ENCODE data around the gene ADAMTS9. TPM values are rescaled to one million over a fixed set of nuclear protein-coding genes. Genes with fewer than 3 reads are reported as not detected.

The ADAMTS9 gene
- total and polyA plus RNA-seq, 3 donors from 2014 or later = 5.1 to 8.1 (median 5.9) TPM

DNA sequence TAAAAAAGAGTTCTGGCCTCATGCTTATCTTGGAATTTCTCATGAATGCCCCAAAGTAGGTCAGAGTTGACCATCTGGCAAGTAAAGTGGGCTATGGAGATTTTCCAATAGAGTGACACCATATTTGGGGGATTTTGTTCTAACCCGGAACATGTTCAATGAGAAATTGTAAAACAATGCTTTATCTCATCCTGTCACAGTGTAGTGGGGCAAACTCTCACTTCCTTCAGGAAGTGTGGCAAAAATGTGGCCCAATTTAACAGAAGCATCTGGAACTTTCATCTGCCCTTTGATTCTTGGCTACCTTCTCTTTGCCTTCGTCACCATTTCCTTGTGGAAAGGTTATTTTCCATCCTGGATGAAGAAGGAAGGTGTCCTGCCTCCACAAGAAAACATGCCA is 70.8 kb downstream of the ADAMTS9 start:
- H3K36me3 ChIP-seq (ENCODE audit: low read depth, missing control alignments) = no peaks in the 10 kb centered on the region
- no peak overlapping the region for H3K27ac ChIP-seq
- H3K4me3 ChIP-seq = no peak overlapping the region
- intact Hi-C loops (cut with DNase I; ENCODE audit: low total_unique reads) = no loop called here
- DNase-seq = no peak
- no peaks in the 10 kb centered on the region for H3K4me1 ChIP-seq
- H3K27me3 ChIP-seq = no peaks in the 10 kb centered on the region
- no peaks in the 10 kb centered on the region for H3K9me3 ChIP-seq
- WGBS, 2 donors = 73 to 93% methylated on average over 2 of the region's 2 CpGs
- no peak for TF ChIP-seq POLR2A (IDR thresholded peaks at IDR 0.05)
- TF ChIP-seq, protein P1, sequence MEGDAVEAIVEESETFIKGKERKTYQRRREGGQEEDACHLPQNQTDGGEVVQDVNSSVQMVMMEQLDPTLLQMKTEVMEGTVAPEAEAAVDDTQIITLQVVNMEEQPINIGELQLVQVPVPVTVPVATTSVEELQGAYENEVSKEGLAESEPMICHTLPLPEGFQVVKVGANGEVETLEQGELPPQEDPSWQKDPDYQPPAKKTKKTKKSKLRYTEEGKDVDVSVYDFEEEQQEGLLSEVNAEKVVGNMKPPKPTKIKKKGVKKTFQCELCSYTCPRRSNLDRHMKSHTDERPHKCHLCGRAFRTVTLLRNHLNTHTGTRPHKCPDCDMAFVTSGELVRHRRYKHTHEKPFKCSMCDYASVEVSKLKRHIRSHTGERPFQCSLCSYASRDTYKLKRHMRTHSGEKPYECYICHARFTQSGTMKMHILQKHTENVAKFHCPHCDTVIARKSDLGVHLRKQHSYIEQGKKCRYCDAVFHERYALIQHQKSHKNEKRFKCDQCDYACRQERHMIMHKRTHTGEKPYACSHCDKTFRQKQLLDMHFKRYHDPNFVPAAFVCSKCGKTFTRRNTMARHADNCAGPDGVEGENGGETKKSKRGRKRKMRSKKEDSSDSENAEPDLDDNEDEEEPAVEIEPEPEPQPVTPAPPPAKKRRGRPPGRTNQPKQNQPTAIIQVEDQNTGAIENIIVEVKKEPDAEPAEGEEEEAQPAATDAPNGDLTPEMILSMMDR (IDR thresholded peaks at IDR 0.05) = no peak

DNA sequence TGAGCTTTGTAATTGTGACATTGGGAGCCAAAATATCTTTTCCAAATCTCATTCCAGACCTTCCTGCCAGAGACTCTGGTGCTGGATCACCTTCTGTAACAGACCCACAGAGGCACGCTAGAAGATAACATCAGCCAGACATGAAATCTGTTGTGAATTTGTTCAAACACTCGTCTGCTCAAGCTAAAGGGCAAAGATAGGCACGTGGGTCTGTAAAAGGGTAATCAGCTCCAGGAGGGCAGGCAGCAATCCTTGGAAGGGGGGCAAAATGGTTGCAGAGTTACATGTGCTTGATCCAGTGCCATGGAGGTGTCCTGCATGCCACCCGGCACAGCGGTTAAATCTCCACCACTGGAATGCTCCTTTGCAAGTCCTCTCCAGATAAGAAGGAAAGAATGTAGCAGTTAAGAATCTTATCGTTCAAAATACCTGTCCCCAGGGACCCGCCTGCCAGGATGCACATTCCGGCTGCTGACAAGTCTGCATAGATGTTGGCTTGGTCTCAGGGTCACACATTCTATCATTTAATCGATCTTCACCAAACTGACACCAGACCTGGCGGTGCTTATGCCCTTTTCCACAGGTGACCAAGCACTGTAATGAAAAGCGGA is 74.8 kb downstream of the ADAMTS9 start:
- no peak for DNase-seq
- Histone ChIP-seq H3K27me3 (no peaks in the 10 kb centered on the region), H3K36me3 (ENCODE audit: low read depth, missing control alignments) (no peaks in the 10 kb centered on the region), H3K9me3 (no peaks in the 10 kb centered on the region), H3K27ac (peak overlapping the region in 1 of 2 donors; percentile 42), H3K4me3 (no peak overlapping the region), H3K4me1 (no peaks in the 10 kb centered on the region)
- no peak for TF ChIP-seq POLR2A (IDR thresholded peaks at IDR 0.05)
- TF ChIP-seq, protein P1 (IDR thresholded peaks at IDR 0.05) = no peak
- 65 to 68% methylated on average over 11 of the region's 11 CpGs for WGBS, 2 donors
- intact Hi-C loops (cut with DNase I; ENCODE audit: low total_unique reads) = no loop called here

DNA sequence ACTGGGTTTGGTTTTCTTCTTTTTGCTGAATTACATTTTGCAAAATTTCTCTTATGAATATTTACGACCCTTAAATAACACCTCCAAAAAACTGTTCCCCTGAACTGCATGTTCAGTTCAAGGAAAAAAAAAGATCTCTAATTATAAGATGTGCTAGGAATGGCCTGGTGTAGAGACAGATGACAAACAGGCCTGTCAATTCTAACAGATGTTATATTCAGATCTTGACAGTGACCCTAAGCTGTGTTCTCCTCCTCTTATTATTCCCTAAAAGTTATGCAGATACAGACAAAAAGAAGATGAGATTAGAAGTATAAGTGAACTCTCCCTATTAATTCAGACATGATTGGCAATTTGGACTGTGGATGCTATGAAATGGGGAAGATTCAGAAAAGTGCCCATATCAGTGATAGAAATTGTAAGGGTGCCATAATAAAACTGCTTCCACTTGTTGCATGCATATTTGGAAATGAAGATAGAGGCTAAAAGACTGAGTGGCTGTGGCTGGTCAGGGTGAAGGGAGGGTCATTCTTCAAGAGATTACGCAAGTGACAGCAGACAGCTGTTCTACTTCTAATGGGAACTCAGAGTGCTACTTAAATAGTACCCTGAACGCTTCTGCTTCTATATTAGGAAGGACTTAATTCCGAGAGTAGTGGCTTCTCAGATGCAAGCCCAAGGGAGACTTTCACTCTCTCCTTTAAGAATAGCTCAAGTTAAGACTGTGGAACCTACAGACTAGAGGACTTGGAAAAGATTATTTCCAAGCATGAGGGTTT is 75.5 kb downstream of the ADAMTS9 start:
- H3K4me1 ChIP-seq = no peaks in the 10 kb centered on the region
- H3K27ac ChIP-seq = peak overlapping the region in 1 of 2 donors; percentile 42
- no peaks in the 10 kb centered on the region for H3K27me3 ChIP-seq
- H3K36me3 ChIP-seq (ENCODE audit: low read depth, missing control alignments) = no peaks in the 10 kb centered on the region
- no peak overlapping the region for H3K4me3 ChIP-seq
- intact Hi-C loops (cut with DNase I; ENCODE audit: low total_unique reads) = no loop called here
- 45 to 51% methylated on average over 4 of the region's 4 CpGs for WGBS, 2 donors
- H3K9me3 ChIP-seq = no peaks in the 10 kb centered on the region
- TF ChIP-seq, protein P1 (IDR thresholded peaks at IDR 0.05) = no peak
- TF ChIP-seq POLR2A (IDR thresholded peaks at IDR 0.05) = no peak
- peak; percentile 42 for DNase-seq

DNA sequence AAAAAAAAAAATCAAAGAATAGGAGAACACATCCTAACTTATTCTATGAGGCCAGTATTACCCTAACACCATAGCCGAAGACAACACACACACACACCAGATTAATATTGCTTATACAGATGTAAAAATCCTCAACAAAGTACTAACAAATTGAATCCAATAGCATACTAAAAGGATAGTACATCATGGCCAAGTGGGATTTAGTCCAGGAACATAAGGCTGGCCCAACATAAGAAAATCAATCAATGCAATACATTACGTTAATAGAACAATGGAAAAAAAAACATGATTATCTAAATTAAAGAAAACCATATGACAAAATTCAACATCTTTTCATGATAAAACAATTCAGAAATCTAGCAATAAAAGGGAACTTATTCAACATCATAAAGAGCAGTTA is 79.1 kb downstream of the ADAMTS9 start:
- DNase-seq = no peak
- Histone ChIP-seq H3K9me3 (no peaks in the 10 kb centered on the region), H3K27ac (no peak overlapping the region), H3K27me3 (no peaks in the 10 kb centered on the region), H3K4me3 (no peak overlapping the region), H3K4me1 (no peaks in the 10 kb centered on the region), H3K36me3 (ENCODE audit: low read depth, missing control alignments) (no peaks in the 10 kb centered on the region)
- 83 to 93% methylated on average over 2 of the region's 2 CpGs for WGBS, 2 donors
- intact Hi-C loops (cut with DNase I; ENCODE audit: low total_unique reads) = no loop called here
- TF ChIP-seq, protein P1 (IDR thresholded peaks at IDR 0.05) = no peak
- no peak for TF ChIP-seq POLR2A (IDR thresholded peaks at IDR 0.05)

All from testis (tissue), 3 donors.